Measurements from ENCODE around the gene NYAP2. TPM values are rescaled to one million over a fixed set of nuclear protein-coding genes. Genes with fewer than 3 reads are reported as not detected.

The NYAP2 gene
- total RNA-seq, 2 donors from 2014 or later = not detected

- ATAC-seq (no peak), DNase-seq (no peak)
- intact Hi-C loops (cut with DNase I) = no loop called here
Measured at GRCh38 chr2:225468131-225468530, 68.6 kb downstream of the NYAP2 start.

GRCh38 chr2:225471039-225471438 is 71.5 kb downstream of the NYAP2 start:
- intact Hi-C loops (cut with DNase I) = no loop called here
- no peak for ATAC-seq
- DNase-seq = no peak

GRCh38 chr2:225471482-225471881 is 72.0 kb downstream of the NYAP2 start:
- ATAC-seq (no peak), DNase-seq (no peak)
- intact Hi-C loops (cut with DNase I) = no loop called here

GRCh38 chr2:225472161-225472560 is 72.7 kb downstream of the NYAP2 start:
- intact Hi-C loops (cut with DNase I) = no loop called here
- no peak for ATAC-seq
- DNase-seq = no peak

- DNase-seq (no peak), ATAC-seq (no peak)
- intact Hi-C loops (cut with DNase I) = no loop called here
Measured at GRCh38 chr2:225479386-225479785, 79.9 kb downstream of the NYAP2 start.

GRCh38 chr2:225484751-225485150 is 85.2 kb downstream of the NYAP2 start:
- intact Hi-C loops (cut with DNase I) = no loop called here
- DNase-seq (no peak), ATAC-seq (no peak)

GRCh38 chr2:225486236-225486635 is 86.7 kb downstream of the NYAP2 start:
- intact Hi-C loops (cut with DNase I) = no loop called here
- no peak for ATAC-seq
- DNase-seq = no peak

- ATAC-seq (no peak), DNase-seq (no peak)
- intact Hi-C loops (cut with DNase I) = no loop called here
Measured at GRCh38 chr2:225487878-225488416, 88.4 kb downstream of the NYAP2 start.

- DNase-seq (no peak), ATAC-seq (no peak)
- intact Hi-C loops (cut with DNase I) = no loop called here
Measured at GRCh38 chr2:225488743-225489142, 89.2 kb downstream of the NYAP2 start.

GRCh38 chr2:225493420-225494099 is 94.0 kb downstream of the NYAP2 start:
- intact Hi-C loops (cut with DNase I) = no loop called here
- ATAC-seq = no peak
- no peak for DNase-seq

- no peak for DNase-seq
- ATAC-seq = no peak
- intact Hi-C loops (cut with DNase I) = no loop called here
Measured at GRCh38 chr2:225494100-225494459, 94.6 kb downstream of the NYAP2 start.

- intact Hi-C loops (cut with DNase I) = no loop called here
- ATAC-seq (no peak), DNase-seq (no peak)
Measured at GRCh38 chr2:225495706-225496105, 96.2 kb downstream of the NYAP2 start.

- intact Hi-C loops (cut with DNase I) = no loop called here
- DNase-seq (no peak), ATAC-seq (no peak)
Measured at GRCh38 chr2:225496568-225496967, 97.1 kb downstream of the NYAP2 start.

GRCh38 chr2:225497166-225497565 is 97.7 kb downstream of the NYAP2 start:
- ATAC-seq (no peak), DNase-seq (no peak)
- intact Hi-C loops (cut with DNase I) = no loop called here

- intact Hi-C loops (cut with DNase I) = no loop called here
- ATAC-seq (no peak), DNase-seq (no peak)
Measured at GRCh38 chr2:225501022-225501421, 101.5 kb downstream of the NYAP2 start.

- ATAC-seq (no peak), DNase-seq (no peak)
- intact Hi-C loops (cut with DNase I) = no loop called here
Measured at GRCh38 chr2:225502971-225503370, 103.5 kb downstream of the NYAP2 start.

GRCh38 chr2:225510796-225511195 is 111.3 kb downstream of the NYAP2 start:
- DNase-seq (no peak), ATAC-seq (no peak)
- intact Hi-C loops (cut with DNase I) = no loop called here

GRCh38 chr2:225512469-225512868 is 113.0 kb downstream of the NYAP2 start:
- DNase-seq = no peak
- intact Hi-C loops (cut with DNase I) = no loop called here
- no peak for ATAC-seq

GRCh38 chr2:225512876-225513540 is 113.5 kb downstream of the NYAP2 start:
- ATAC-seq (no peak), DNase-seq (no peak)
- intact Hi-C loops (cut with DNase I) = no loop called here

- intact Hi-C loops (cut with DNase I) = no loop called here
Measured at GRCh38 chr2:225515033-225515432, 115.5 kb downstream of the NYAP2 start.

GRCh38 chr2:225526760-225527390 is 127.4 kb downstream of the NYAP2 start:
- intact Hi-C loops (cut with DNase I) = no loop called here
- ATAC-seq (no peak), DNase-seq (no peak)

More at GRCh38 chr2:225515033-225515432, 115.5 kb downstream of the NYAP2 start:
- ATAC-seq (no peak), DNase-seq (no peak)
